Common myeloid progenitor, CD34-positive (primary cell): ENCODE measurements around the gene ARHGEF16.

ENCODE experiments used
- CTCF ChIA-PET: fragments of 350-600 bp; sonication (Branson Sonifier 250); formaldehyde crosslinking; loops from one replicate; lab custom pipeline; 2021; ENCODE audit warnings: antibody characterized with exemption; lab: Charles Lee
- POLR2A ChIA-PET: fragments of 350-600 bp; sonication (Branson Sonifier 250); formaldehyde crosslinking; loops from one replicate; lab custom pipeline; 2021; ENCODE audit warnings: antibody characterized with exemption; lab: Charles Lee
- DNase-seq, 3 donors: peaks; one replicate each; pipeline versions ENCODE4 v3.0.0 to v3.0.0-alpha.2; 2013
- H3K27ac ChIP-seq, 2 experiments: 1 replicate in 1 of 2; 2 replicates in 1 of 2; pipeline ENCODE4 v1.7.0; 2013; ENCODE audit warnings: inconsistent platforms in 2 of 2, low read length in 2 of 2, mild to moderate bottlenecking in 2 of 2, low read depth in 1 of 2, moderate library complexity in 1 of 2; ENCODE audit not compliant: severe bottlenecking in 2 of 2, insufficient read depth in 1 of 2, poor library complexity in 1 of 2
- H3K27me3 ChIP-seq, 5 experiments: replicated peaks in 2 of 5; 1 replicate in 3 of 5; 2 replicates in 2 of 5; pipeline versions ENCODE4 v1.6.1 to v1.7.0; 2013; ENCODE audit warnings: low read length in 4 of 5, mild to moderate bottlenecking in 2 of 5, moderate library complexity in 2 of 5, inconsistent platforms in 1 of 5; ENCODE audit not compliant: insufficient read depth in 5 of 5, control insufficient read depth in 4 of 5
- H3K36me3 ChIP-seq, 4 experiments: 1 replicate in 2 of 4; 2 replicates in 2 of 4; pipeline versions ENCODE4 v1.6.1 to v1.7.0; 2013; ENCODE audit warnings: low read length in 3 of 4, control low read depth in 1 of 4, mild to moderate bottlenecking in 1 of 4; ENCODE audit not compliant: control insufficient read depth in 4 of 4, insufficient read depth in 4 of 4
- H3K4me1 ChIP-seq, 4 experiments: 1 replicate in 3 of 4; 2 replicates in 1 of 4; pipeline versions ENCODE4 v1.6.1 to v1.7.1; 2013; ENCODE audit warnings: low read length in 3 of 4, mild to moderate bottlenecking in 3 of 4, control low read depth in 1 of 4, inconsistent platforms in 1 of 4, moderate library complexity in 1 of 4; ENCODE audit not compliant: control insufficient read depth in 4 of 4, insufficient read depth in 4 of 4; ENCODE audit errors: control extremely low read depth in 1 of 4
- H3K4me3 ChIP-seq, 7 experiments: 1 replicate in 4 of 7; 2 replicates in 3 of 7; pipeline versions ENCODE4 v1.5.1 to v1.7.0; 2013; ENCODE audit warnings: mild to moderate bottlenecking in 7 of 7, low read length in 6 of 7, moderate library complexity in 6 of 7, inconsistent platforms in 2 of 7, low read depth in 2 of 7, control low read depth in 1 of 7; ENCODE audit not compliant: insufficient read depth in 4 of 7, control insufficient read depth in 1 of 7; ENCODE audit errors: extremely low read depth in 1 of 7
- H3K9me3 ChIP-seq, 5 experiments: 1 replicate in 4 of 5; 2 replicates in 1 of 5; pipeline versions ENCODE4 v1.6.1 to v1.7.1; 2013; ENCODE audit warnings: low read length in 4 of 5, mild to moderate bottlenecking in 2 of 5, inconsistent platforms in 1 of 5, low read depth in 1 of 5, moderate library complexity in 1 of 5; ENCODE audit not compliant: control insufficient read depth in 4 of 5, insufficient read depth in 2 of 5; ENCODE audit errors: control extremely low read depth in 1 of 5
- WGBS: methylation state at CpG from one replicate; pipeline ENCODE4 v1.1.5; 2013; ENCODE audit not compliant: insufficient coverage; 5-methylcytosine and 5-hydroxymethylcytosine counted together

The ARHGEF16 gene

GRCh38 chr1:3451994-3452865 lies 2.2 kb upstream of the ARHGEF16 start:
- H3K27me3 ChIP-seq = peaks cover 0 to 10% (median 1%) of the 10 kb centered on the region in 5 experiments
- no peaks in the 10 kb centered on the region for H3K36me3 ChIP-seq
- H3K4me3 ChIP-seq = no peak overlapping the region
- CTCF ChIA-PET = interaction anchor here (0.7 to 2.8 kb wide), 20 partner anchors 9 to 373 kb away, joined by 3 to 26 read pairs (median 6); no protein-coding TSS in a partner anchor
- WGBS = 84% methylated on average over 21 of the region's 23 CpGs
- H3K4me1 ChIP-seq = peaks cover 0 to 17% (median 11%) of the 10 kb centered on the region in 4 experiments
- POLR2A ChIA-PET = no interaction called here
- no peak overlapping the region for H3K27ac ChIP-seq
- DNase-seq = no peak
- peaks cover 0 to 2% (median 0%) of the 10 kb centered on the region in 5 experiments for H3K9me3 ChIP-seq

- no peak overlapping the region for H3K4me3 ChIP-seq
- H3K4me1 ChIP-seq = peaks cover 0 to 21% (median 14%) of the 10 kb centered on the region in 4 experiments
- no peaks in the 10 kb centered on the region for H3K36me3 ChIP-seq
- H3K27ac ChIP-seq = peak overlapping the region in 1 of 2 experiments; percentile 25
- no peak for DNase-seq
- 63% methylated on average over 4 of the region's 5 CpGs for WGBS
- H3K27me3 ChIP-seq = peaks cover 0 to 10% (median 1%) of the 10 kb centered on the region in 5 experiments
- ChIA-PET CTCF (interaction anchor here (0.7 to 2.8 kb wide), 20 partner anchors 9 to 374 kb away, joined by 3 to 26 read pairs (median 6); no protein-coding TSS in a partner anchor), POLR2A (no interaction called here)
- no peaks in the 10 kb centered on the region for H3K9me3 ChIP-seq
Measured at GRCh38 chr1:3452866-3453175, 1.6 kb upstream of the ARHGEF16 start.

GRCh38 chr1:3453203-3453761 lies 1.2 kb upstream of the ARHGEF16 start:
- peaks cover 0 to 10% (median 1%) of the 10 kb centered on the region in 5 experiments for H3K27me3 ChIP-seq
- peak overlapping the region in 1 of 2 experiments; percentile 25 for H3K27ac ChIP-seq
- H3K36me3 ChIP-seq = no peaks in the 10 kb centered on the region
- POLR2A ChIA-PET = no interaction called here
- H3K4me1 ChIP-seq = peaks cover 0 to 26% (median 18%) of the 10 kb centered on the region in 4 experiments
- DNase-seq = peak; percentile 62 to 72 (median 65)
- CTCF ChIA-PET = interaction anchor here (0.7 to 2.8 kb wide), 22 partner anchors 10 to 374 kb away, joined by 3 to 26 read pairs (median 5); no protein-coding TSS in a partner anchor
- no peak overlapping the region for H3K4me3 ChIP-seq
- 0% methylated on average over 8 of the region's 18 CpGs for WGBS
- H3K9me3 ChIP-seq = no peaks in the 10 kb centered on the region

GRCh38 chr1:3454811-3455618 lies 550 bp downstream of the ARHGEF16 start:
- H3K36me3 ChIP-seq = no peaks in the 10 kb centered on the region
- peak overlapping the region in 4 of 7 experiments; percentile 48 to 71 (median 52) for H3K4me3 ChIP-seq
- peak in 2 of 3 donors; percentile 29 to 40 for DNase-seq
- ChIA-PET CTCF (interaction anchor here (1.2 to 2.7 kb wide), 2 partner anchors 17 to 27 kb away, joined by 3 to 9 read pairs; no protein-coding TSS in a partner anchor), POLR2A (no interaction called here)
- peaks cover 0 to 35% (median 24%) of the 10 kb centered on the region in 4 experiments for H3K4me1 ChIP-seq
- H3K27me3 ChIP-seq = peaks cover 0 to 10% (median 1%) of the 10 kb centered on the region in 5 experiments
- no peaks in the 10 kb centered on the region for H3K9me3 ChIP-seq
- WGBS = 14% methylated on average over 26 of the region's 46 CpGs
- H3K27ac ChIP-seq = no peak overlapping the region

GRCh38 chr1:3455670-3456448 lies 1.4 kb downstream of the ARHGEF16 start:
- Histone ChIP-seq H3K36me3 (no peaks in the 10 kb centered on the region), H3K27ac (no peak overlapping the region), H3K4me1 (peaks cover 0 to 35% (median 24%) of the 10 kb centered on the region in 4 experiments), H3K27me3 (peaks cover 0 to 10% (median 1%) of the 10 kb centered on the region in 5 experiments), H3K9me3 (no peaks in the 10 kb centered on the region), H3K4me3 (no peak overlapping the region)
- CTCF ChIA-PET = interaction anchor here (1.2 to 2.7 kb wide), 2 partner anchors 16 to 26 kb away, joined by 3 to 9 read pairs; no protein-coding TSS in a partner anchor
- POLR2A ChIA-PET = no interaction called here
- 96% methylated on average over 18 of the region's 18 CpGs for WGBS
- DNase-seq = no peak

GRCh38 chr1:3456449-3456963 lies 2.0 kb downstream of the ARHGEF16 start:
- ChIA-PET CTCF (interaction anchor here (2.7 kb wide), 1 partner anchor 26 kb away, joined by 9 read pairs; no protein-coding TSS in a partner anchor), POLR2A (interaction anchor here (0.7 kb wide), 1 partner anchor 21 kb away, joined by 3 read pairs; no protein-coding TSS in a partner anchor)
- Histone ChIP-seq H3K4me1 (peaks cover 0 to 35% (median 24%) of the 10 kb centered on the region in 4 experiments), H3K9me3 (no peaks in the 10 kb centered on the region), H3K27ac (no peak overlapping the region), H3K36me3 (no peaks in the 10 kb centered on the region), H3K27me3 (peaks cover 0 to 10% (median 1%) of the 10 kb centered on the region in 5 experiments), H3K4me3 (no peak overlapping the region)
- 94% methylated on average over 11 of the region's 12 CpGs for WGBS
- DNase-seq = no peak
